ENCODE results near the gene DOCK4. TPM values are rescaled to one million over a fixed set of nuclear protein-coding genes. Genes with fewer than 3 reads are reported as not detected.
"Not testable (repeated sequence)": the region's sequence is repeated elsewhere in the genome, so short reads cannot be mapped to it uniquely, and the experiment has no call there.

DOCK4 gene
- total RNA-seq, 1 donor from 2014 or later, result 109 TPM

GRCh38 chr7:112132051-112132694 lies 74.0 kb downstream of the DOCK4 start:
- no peak for DNase-seq

- no peak for DNase-seq
Observed at GRCh38 chr7:112130729-112131410, 75.3 kb downstream of the DOCK4 start.

- no peak for DNase-seq
Observed at GRCh38 chr7:112129655-112130323, 76.4 kb downstream of the DOCK4 start.

DNA sequence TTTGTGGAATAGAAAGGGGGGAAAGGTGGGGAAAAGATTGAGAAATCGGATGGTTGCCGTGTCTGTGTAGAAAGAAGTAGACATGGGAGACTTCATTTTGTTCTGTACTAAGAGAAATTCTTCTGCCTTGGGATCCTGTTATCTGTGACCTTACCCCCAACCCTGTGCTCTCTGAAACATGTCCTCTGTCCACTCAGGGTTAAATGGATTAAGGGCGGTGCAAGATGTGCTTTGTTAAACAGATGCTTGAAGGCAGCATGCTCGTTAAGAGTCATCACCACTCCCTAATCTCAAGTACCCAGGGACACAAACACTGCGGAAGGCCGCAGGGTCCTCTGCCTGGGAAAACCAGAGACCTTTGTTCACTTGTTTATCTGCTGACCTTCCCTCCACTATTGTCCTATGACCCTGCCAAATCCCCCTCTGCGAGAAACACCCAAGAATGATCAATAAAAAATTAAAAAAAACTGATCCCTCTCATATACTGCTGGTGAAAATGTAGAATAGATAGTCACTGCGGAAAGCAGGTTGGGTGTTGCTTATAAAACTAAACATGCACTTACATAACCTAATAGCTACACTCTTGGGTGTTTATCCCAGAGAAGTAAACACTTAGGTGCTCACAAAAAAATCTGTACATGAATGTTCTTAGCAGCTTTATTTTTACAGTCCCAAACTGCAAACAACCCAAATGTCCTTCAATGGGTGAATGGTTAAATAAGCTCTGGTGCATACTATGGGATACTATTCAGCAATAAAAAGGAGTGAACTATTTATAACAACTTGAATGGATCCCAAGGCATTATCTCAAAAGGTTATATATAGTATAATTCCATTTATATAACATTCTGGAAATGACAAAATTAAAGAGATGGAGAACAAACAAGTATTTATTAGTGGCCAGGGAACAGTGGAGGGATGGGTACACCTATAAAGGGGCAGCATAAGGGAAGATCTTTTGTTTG lies 77.5 kb downstream of the DOCK4 start:
- DNase-seq, result not testable (repeated sequence)

DNA sequence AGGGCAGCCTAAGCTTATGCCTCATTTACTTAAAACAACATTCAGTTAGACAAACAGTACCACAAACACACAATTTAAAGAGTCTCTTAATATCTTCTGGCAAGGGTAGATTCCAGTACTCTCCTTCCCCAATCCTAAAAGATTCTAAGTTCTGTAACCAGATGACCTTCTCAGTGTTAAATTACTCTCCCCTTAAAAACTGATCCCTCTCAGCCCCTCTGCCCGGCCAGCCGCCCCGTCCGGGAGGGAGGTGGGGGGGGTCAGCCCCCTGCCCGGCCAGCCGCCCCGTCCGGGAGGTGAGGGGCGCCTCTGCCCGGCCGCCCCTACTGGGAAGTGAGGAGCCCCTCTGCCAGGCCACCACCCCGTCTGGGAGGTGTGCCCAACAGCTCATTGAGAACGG lies 78.2 kb downstream of the DOCK4 start:
- DNase-seq, result not testable (repeated sequence)

- DNase-seq, result no peak
Observed at GRCh38 chr7:112125250-112125649, 80.9 kb downstream of the DOCK4 start.

GRCh38 chr7:112124061-112124766 lies 82.0 kb downstream of the DOCK4 start:
- DNase-seq, result no peak

DNA sequence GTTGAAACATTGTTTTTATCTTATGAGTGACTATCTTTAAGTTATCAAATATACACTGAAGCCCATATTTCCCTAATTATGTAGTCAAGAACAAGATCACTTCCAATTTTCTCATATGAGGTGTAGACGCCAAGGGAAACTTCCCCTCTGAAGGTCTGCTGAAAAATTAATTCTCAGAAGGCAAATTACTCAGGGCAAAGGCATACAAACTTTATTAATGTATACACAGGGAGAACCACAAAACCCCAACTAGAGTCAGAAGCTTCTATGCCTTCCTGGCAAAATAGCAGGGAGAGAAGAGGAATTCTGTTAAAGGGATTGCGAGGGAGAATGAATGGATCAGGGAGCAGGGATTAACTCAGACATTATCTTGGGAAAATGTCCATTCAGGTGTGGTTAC lies 83.4 kb downstream of the DOCK4 start:
- DNase-seq, result no peak

DNA sequence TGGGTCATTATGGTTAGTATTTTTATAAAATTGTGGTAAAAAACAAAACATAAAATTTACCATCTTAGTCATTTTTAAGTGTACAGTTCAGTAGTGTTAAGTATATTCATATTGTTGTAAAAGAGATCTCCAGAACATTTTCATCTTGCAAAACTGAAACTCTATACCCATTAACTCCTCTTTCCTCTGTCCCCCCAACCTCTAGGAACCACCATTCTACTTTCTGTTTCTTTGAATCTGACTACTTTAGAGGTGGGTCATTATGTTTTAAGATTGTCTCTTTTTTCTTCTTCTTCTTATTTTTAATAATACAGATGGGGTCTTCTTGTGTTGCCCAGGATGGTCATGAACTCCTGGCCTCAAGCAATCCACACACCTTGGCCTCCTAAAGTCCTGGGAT lies 84.1 kb downstream of the DOCK4 start:
- DNase-seq, result no peak

- no peak for DNase-seq
Observed at GRCh38 chr7:112121318-112121717, 84.9 kb downstream of the DOCK4 start.

- no peak for DNase-seq
Observed at GRCh38 chr7:112120696-112121217, 85.4 kb downstream of the DOCK4 start.

- DNase-seq, result no peak
Observed at GRCh38 chr7:112118581-112119566, 87.3 kb downstream of the DOCK4 start.

DNA sequence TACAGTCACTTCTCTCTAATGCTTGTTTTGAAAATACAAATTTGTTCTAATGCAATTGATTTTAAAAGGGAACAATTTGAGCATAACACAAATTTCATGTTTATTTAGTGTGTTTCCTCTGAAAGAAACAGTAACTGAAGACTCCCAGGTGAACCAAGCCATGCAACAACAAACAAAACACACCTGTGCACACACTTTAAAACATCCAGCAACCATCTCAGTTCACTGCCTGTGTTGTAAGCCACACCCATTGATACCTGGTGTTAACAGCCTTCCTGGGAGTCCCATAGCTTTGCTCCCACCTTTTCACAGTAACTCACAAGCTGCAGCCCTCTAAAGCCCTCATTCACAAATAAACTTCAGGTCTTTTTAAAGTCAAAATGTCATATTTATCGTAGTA lies 89.3 kb downstream of the DOCK4 start:
- DNase-seq, result no peak

GRCh38 chr7:112116358-112116757 lies 89.8 kb downstream of the DOCK4 start:
- no peak for DNase-seq

DNA sequence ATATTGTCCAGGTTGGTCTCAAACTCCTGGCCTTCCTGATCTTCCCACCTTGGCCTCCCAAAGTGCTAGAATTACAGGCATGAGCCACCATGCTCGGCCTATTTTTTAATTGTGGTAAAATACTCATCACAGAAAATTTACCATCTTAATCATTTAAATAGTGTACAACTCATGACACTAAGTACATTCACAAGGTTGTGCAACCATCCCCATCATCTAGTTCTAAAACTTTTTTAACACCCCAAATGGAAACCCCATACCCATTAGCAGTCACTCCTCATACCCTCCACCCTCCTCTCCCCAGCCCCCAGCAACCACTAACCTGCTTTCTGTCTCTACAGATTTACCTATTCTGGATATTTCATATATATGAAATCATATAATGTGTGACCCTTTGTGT lies 90.3 kb downstream of the DOCK4 start:
- no peak for DNase-seq

GRCh38 chr7:112113913-112114575 lies 92.2 kb downstream of the DOCK4 start:
- DNase-seq, result no peak

DNA sequence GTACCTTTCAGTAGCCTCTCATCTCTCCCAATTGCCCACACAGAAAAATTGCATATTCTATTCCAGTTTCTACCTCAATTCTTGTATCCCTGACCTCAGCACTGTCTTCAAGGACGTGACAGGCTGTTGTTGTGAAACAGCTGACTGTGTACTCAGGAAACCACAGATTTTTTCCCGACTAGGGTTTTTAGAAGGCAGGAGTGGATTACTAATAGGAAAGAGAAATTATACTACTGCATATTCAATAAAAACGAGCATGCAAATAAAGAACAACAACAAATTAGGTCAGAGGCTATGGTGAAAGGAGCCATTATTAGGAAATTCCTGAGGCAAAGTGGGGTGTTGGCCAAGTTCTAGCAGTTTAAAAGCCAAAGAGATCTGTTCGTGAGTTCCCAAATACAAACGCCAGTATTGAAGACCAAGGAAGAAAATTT lies 93.4 kb downstream of the DOCK4 start:
- peak; percentile 28 for DNase-seq

DNA sequence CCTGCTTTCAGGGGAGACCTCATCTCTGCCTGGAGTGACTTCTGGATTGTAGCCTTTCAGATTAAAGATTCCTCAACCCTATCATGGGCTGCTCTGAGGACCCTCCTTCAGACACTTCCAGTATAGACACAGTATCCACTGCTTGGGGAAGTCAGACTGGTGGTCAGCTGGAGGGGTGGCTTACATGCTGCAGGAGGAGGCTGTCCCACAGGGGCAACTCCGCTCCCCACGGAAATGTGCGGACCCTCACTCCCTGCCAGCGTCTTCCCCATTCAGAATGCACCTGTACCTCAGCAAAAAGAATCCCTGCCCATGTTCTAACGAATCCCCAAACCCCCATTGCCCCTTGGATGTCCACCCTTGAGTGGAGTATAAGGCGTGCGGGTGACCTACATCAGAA lies 95.5 kb downstream of the DOCK4 start:
- no peak for DNase-seq

GRCh38 chr7:112110175-112110574 lies 96.0 kb downstream of the DOCK4 start:
- no peak for DNase-seq

DNA sequence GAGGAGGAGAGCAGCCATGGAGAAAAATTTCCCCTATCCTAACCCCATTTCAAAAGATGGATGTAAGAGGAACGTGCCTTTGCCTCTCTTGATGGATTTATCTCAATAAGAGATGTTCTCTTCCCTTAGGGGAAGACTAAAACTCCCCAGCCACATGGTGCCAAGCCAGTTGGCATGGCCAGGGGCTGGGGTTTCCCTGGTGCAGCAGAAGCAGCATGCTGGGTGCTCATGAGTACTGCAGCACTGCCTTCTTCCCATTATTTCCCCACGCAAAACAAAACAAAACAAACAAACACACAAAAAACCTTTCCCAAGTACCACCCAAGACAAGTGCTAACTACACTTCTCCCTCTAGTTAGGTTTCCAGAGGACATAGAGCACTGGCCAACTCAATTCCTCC lies 97.2 kb downstream of the DOCK4 start:
- no peak for DNase-seq
